Endothelial cell of umbilical vein (primary cell): ENCODE results near the gene CTNNA2. TPM values are rescaled to one million over a fixed set of nuclear protein-coding genes. Genes with fewer than 3 reads are reported as not detected.
"Not testable (repeated sequence)": the region's sequence is repeated elsewhere in the genome, so short reads cannot be mapped to it uniquely, and the experiment has no call there.

Experiments used
- BruUV-seq: library from RNA; stranded (reverse); fragments of 400-500 nt; replicated peaks from 2 replicates; lab custom pipeline; 2021; lab: Mats Ljungman, UMichigan
- CTCF ChIA-PET: fragments of 300-600, 350-600 bp; sonication (Branson Sonifier 250); formaldehyde crosslinking; loops from one replicate; lab custom pipeline; 2021; ENCODE audit warnings: antibody characterized with exemption, inconsistent platforms; lab: Charles Lee
- POLR2A ChIA-PET: fragments of 300-600, 350-600 bp; sonication (Branson Sonifier 250); formaldehyde crosslinking; loops from one replicate; lab custom pipeline; 2021; ENCODE audit warnings: antibody characterized with exemption, inconsistent platforms; lab: Charles Lee
- DNase-seq: peaks from one replicate; pipeline ENCODE4 v3.0.0-alpha.2; 2011; ENCODE audit warnings: low read depth, low spot score
- FAIRE-seq: peaks from 2 replicates; lab custom pipeline; 2011; peaks lifted over from hg19 to GRCh38; lab: Jason Lieb, UNC
- H2AFZ ChIP-seq: 2 replicates; pipeline ENCODE4 v1.6.0; 2012; ENCODE audit warnings: low read depth, low read length, control low read depth, inconsistent platforms
- H3K27ac ChIP-seq: 2 replicates; pipeline ENCODE4 v1.5.1; 2011; ENCODE audit warnings: low read depth, mild to moderate bottlenecking, control low read depth, low read length, moderate library complexity; ENCODE audit not compliant: insufficient read depth
- H3K27me3 ChIP-seq, 2 experiments: 2 replicates each; pipeline versions ENCODE4 v1.6.0 to v1.6.1; 2011; ENCODE audit warnings: low read length in 2 of 2, mixed read lengths in 1 of 2; ENCODE audit not compliant: control insufficient read depth in 2 of 2, insufficient read depth in 2 of 2
- H3K36me3 ChIP-seq, 2 experiments: 2 replicates in 1 of 2; 3 replicates in 1 of 2; pipeline ENCODE4 v1.5.1; 2011; ENCODE audit warnings: low read length in 2 of 2, mild to moderate bottlenecking in 1 of 2, moderate library complexity in 1 of 2; ENCODE audit not compliant: control insufficient read depth in 2 of 2, insufficient read depth in 2 of 2; ENCODE audit errors: extremely low read depth in 1 of 2
- H3K4me1 ChIP-seq: 3 replicates; pipeline ENCODE4 v1.5.1; 2011; ENCODE audit warnings: mild to moderate bottlenecking, low read length; ENCODE audit not compliant: control insufficient read depth, insufficient read depth; ENCODE audit errors: extremely low read depth
- H3K4me2 ChIP-seq: 2 replicates; pipeline ENCODE4 v1.6.1; 2011; ENCODE audit warnings: low read length, control low read depth, mixed read lengths; ENCODE audit not compliant: insufficient read depth
- H3K4me3 ChIP-seq, 3 experiments: fragments of 200-600 bp in 1 of 3; sonication (generic), shearing (Covaris generic) in 1 of 3; replicated peaks in 1 of 3; 2 replicates each; pipeline ENCODE4 v1.5.1; 2011 to 2016; ENCODE audit warnings: control low read depth in 3 of 3, low read length in 3 of 3, mild to moderate bottlenecking in 2 of 3, inconsistent platforms in 1 of 3, low read depth in 1 of 3, moderate library complexity in 1 of 3; ENCODE audit not compliant: insufficient read depth in 1 of 3
- H3K79me2 ChIP-seq: 2 replicates; pipeline ENCODE4 v1.6.0; 2012; ENCODE audit warnings: low read length, inconsistent platforms; ENCODE audit not compliant: control insufficient read depth, insufficient read depth
- H3K9ac ChIP-seq: replicated peaks from 2 replicates; pipeline ENCODE3; 2011; ENCODE audit warnings: low read length, control low read depth; ENCODE audit not compliant: insufficient read depth; ENCODE audit errors: extremely low read depth
- H3K9me1 ChIP-seq: replicated peaks from 3 replicates; pipeline ENCODE4 v1.6.0; 2011; ENCODE audit warnings: mild to moderate bottlenecking, low read length; ENCODE audit not compliant: control insufficient read depth, insufficient read depth; ENCODE audit errors: extremely low read depth
- H3K9me3 ChIP-seq: replicated peaks from 2 replicates; pipeline ENCODE4 v1.5.1; 2012; ENCODE audit warnings: low read length, inconsistent platforms; ENCODE audit not compliant: control insufficient read depth, insufficient read depth
- H4K20me1 ChIP-seq: replicated peaks from 2 replicates; pipeline ENCODE3; 2011; ENCODE audit warnings: mild to moderate bottlenecking, low read length; ENCODE audit not compliant: control insufficient read depth, insufficient read depth; ENCODE audit errors: extremely low read depth
- EZH2 ChIP-seq: IDR thresholded peaks from 2 replicates; pipeline ENCODE4 v1.6.1; 2012; ENCODE audit warnings: borderline replicate concordance, low read depth, mild to moderate bottlenecking, moderate library complexity, low read length, inconsistent platforms; ENCODE audit not compliant: severe bottlenecking
- FOS ChIP-seq: IDR thresholded peaks from 2 replicates; pipeline ENCODE4 v1.6.1; 2011; ENCODE audit warnings: mild to moderate bottlenecking, low read length, moderate library complexity, borderline replicate concordance; ENCODE audit not compliant: insufficient read depth
- GATA2 ChIP-seq: IDR thresholded peaks from 2 replicates; pipeline ENCODE4 v1.7.0; 2011; ENCODE audit warnings: low read depth, mild to moderate bottlenecking, moderate library complexity, mixed read lengths, low read length; ENCODE audit not compliant: insufficient read length, insufficient read depth
- JUN ChIP-seq: IDR thresholded peaks from 2 replicates; pipeline ENCODE4 v1.6.1; 2011; ENCODE audit warnings: borderline replicate concordance, low read depth; ENCODE audit not compliant: insufficient read length, insufficient read depth
- MYC ChIP-seq: IDR thresholded peaks from one replicate; pipeline ENCODE4 v1.6.1; 2011; ENCODE audit warnings: mild to moderate bottlenecking, low read depth, low read length
- POLR2A ChIP-seq: IDR thresholded peaks from 2 replicates; pipeline ENCODE4 v1.6.1; 2012; ENCODE audit warnings: low read depth, mild to moderate bottlenecking, control low read depth, low read length
- POLR2AphosphoS5 ChIP-seq: IDR thresholded peaks from 2 replicates; pipeline ENCODE4 v1.6.1; 2012; ENCODE audit warnings: low read depth, mild to moderate bottlenecking, control low read depth, low read length, moderate library complexity; ENCODE audit not compliant: insufficient read depth
- dilution Hi-C: fragments of 300-500 bp; cut with MboI; formaldehyde crosslinking; loops from one replicate; pipeline ENCODE4 v1.15.0; 2019; ENCODE audit warnings: low sequenced_read_pairs; ENCODE audit not compliant: extremely low pct_ligation_motif_present
- intact Hi-C: fragments of 100-400 bp; cut with micrococcal nuclease; formaldehyde crosslinking; loops from one replicate; pipeline ENCODE4 v1.10.0; 2022
- polyA plus RNA-seq, 4 experiments: library from polyadenylated mRNA; depleted of rRNA in 3 of 4; stranded (reverse) in 3 of 4; unstranded in 1 of 4; fragments of >200 nt; gene quantifications; 2 replicates each; pipeline versions ENCODE4 v1.2.1 to v1.2.3, GENCODE V29; 2011 to 2012; ENCODE audit warnings: missing spikeins in 1 of 4
- total RNA-seq: library from RNA; stranded (reverse); gene quantifications from 2 replicates; pipeline ENCODE4 v1.2.3, GENCODE V29; 2021
- TF ChIP-seq, protein P1 (sequence below), 2 donors: IDR thresholded peaks; 1 replicate in 1 of 2; 2 replicates in 1 of 2; pipeline ENCODE4 v1.5.1; 2011; ENCODE audit warnings: low read length in 2 of 2, mild to moderate bottlenecking in 2 of 2, moderate library complexity in 2 of 2, control low read depth in 1 of 2, inconsistent platforms in 1 of 2, low read depth in 1 of 2; ENCODE audit not compliant: insufficient read depth in 1 of 2; ENCODE audit errors: extremely low read depth in 1 of 2
- TF ChIP-seq, protein P2 (sequence below): IDR thresholded peaks from 2 replicates; pipeline ENCODE4 v1.6.1; 2011; ENCODE audit not compliant: insufficient read depth, insufficient read length

Gene CTNNA2
- total and polyA plus RNA-seq, 2 donors (not counting 3 experiments of a cell fraction or from before 2014, with no cell fraction given): not detected

DNA sequence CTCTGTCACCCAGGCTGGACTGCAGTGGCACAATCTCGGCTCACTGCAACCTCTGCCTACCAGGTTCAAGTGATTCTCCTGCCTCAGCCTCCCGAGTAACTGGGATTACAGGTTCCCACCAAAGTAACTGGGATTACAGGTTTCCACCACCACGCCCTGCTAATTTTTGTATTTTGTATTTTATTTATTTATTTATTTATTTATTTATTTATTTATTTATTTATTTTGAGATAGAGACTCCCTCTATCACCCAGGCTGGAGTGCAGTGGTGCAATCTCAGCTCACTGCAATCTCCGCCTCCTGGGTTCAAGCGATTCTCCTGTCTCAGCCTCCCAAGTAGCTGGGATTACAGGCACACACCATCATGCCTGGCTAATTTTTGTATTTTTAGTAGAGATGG, 633.9 kb downstream of the CTNNA2 start:
- H4K20me1 ChIP-seq, CTCF ChIA-PET, BruUV-seq: not testable (repeated sequence)

DNA sequence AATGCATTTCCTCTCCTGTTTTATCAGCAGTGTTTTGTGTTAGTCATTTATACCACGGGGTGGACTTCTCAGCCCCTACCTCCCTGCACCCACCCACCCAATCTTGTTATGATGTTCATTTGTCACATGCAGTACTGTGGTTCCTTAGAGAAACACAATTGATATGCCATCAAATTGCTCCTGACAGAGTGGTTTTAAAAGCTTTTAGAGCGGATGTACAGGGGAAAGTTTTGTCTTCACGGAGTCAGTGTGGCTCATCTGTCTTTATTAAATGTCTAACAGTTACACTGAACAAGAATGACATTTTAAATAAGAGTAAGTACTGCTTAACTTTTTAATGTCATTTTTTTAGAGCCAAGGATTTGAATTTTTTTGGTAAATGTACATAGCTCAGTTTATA, 634.8 kb downstream of the CTNNA2 start:
- no TSS peak for BruUV-seq
- Histone ChIP-seq H4K20me1 (no peaks in the 10 kb centered on the region), H3K9ac (no peak overlapping the region), H3K4me3 (no peak overlapping the region), H3K79me2 (no peaks in the 10 kb centered on the region), H3K4me2 (no peak overlapping the region), H3K27ac (no peak overlapping the region), H3K9me1 (no peaks in the 10 kb centered on the region), H3K27me3 (no peaks in the 10 kb centered on the region), H3K36me3 (no peaks in the 10 kb centered on the region), H3K9me3 (peaks cover 3% of the 10 kb centered on the region), H3K4me1 (no peaks in the 10 kb centered on the region), H2AFZ (no peak overlapping the region)
- DNase-seq (no peak), FAIRE-seq (no peak)
- TF ChIP-seq GATA2 (no peak), POLR2AphosphoS5 (no peak), EZH2 (no peak), JUN (no peak), POLR2A (no peak), MYC (no peak), FOS (no peak)
- TF ChIP-seq, protein P1, sequence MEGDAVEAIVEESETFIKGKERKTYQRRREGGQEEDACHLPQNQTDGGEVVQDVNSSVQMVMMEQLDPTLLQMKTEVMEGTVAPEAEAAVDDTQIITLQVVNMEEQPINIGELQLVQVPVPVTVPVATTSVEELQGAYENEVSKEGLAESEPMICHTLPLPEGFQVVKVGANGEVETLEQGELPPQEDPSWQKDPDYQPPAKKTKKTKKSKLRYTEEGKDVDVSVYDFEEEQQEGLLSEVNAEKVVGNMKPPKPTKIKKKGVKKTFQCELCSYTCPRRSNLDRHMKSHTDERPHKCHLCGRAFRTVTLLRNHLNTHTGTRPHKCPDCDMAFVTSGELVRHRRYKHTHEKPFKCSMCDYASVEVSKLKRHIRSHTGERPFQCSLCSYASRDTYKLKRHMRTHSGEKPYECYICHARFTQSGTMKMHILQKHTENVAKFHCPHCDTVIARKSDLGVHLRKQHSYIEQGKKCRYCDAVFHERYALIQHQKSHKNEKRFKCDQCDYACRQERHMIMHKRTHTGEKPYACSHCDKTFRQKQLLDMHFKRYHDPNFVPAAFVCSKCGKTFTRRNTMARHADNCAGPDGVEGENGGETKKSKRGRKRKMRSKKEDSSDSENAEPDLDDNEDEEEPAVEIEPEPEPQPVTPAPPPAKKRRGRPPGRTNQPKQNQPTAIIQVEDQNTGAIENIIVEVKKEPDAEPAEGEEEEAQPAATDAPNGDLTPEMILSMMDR (IDR thresholded peaks at IDR 0.05; ENCODE audit: extremely low read depth in 1 of 2, insufficient read depth in 1 of 2, low read depth in 1 of 2, low read length in 2 of 2): no peak
- TF ChIP-seq, protein P2, sequence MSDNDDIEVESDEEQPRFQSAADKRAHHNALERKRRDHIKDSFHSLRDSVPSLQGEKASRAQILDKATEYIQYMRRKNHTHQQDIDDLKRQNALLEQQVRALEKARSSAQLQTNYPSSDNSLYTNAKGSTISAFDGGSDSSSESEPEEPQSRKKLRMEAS: no peak
- ChIA-PET POLR2A (no interaction called here), CTCF (no interaction called here)
- intact Hi-C loops (no loop called here), dilution Hi-C loops (no loop called here)

More for the DNA sequence above, 633.9 kb downstream of the CTNNA2 start:
- POLR2A ChIA-PET, H3K4me3 ChIP-seq, intact Hi-C loops, H3K9me3 ChIP-seq, dilution Hi-C loops, H2AFZ ChIP-seq, H3K27ac ChIP-seq, H3K9ac ChIP-seq, H3K9me1 ChIP-seq, H3K79me2 ChIP-seq, DNase-seq, H3K4me2 ChIP-seq, H3K36me3 ChIP-seq, H3K4me1 ChIP-seq, FAIRE-seq, H3K27me3 ChIP-seq: not testable (repeated sequence)
